ENCODE data around the gene INTS2.

GRCh38 chr17:61966191-61966590 lies 38.4 kb upstream of the INTS2 start:
- TF ChIP-seq, protein P1, sequence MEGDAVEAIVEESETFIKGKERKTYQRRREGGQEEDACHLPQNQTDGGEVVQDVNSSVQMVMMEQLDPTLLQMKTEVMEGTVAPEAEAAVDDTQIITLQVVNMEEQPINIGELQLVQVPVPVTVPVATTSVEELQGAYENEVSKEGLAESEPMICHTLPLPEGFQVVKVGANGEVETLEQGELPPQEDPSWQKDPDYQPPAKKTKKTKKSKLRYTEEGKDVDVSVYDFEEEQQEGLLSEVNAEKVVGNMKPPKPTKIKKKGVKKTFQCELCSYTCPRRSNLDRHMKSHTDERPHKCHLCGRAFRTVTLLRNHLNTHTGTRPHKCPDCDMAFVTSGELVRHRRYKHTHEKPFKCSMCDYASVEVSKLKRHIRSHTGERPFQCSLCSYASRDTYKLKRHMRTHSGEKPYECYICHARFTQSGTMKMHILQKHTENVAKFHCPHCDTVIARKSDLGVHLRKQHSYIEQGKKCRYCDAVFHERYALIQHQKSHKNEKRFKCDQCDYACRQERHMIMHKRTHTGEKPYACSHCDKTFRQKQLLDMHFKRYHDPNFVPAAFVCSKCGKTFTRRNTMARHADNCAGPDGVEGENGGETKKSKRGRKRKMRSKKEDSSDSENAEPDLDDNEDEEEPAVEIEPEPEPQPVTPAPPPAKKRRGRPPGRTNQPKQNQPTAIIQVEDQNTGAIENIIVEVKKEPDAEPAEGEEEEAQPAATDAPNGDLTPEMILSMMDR (IDR thresholded peaks at IDR 0.05), result no peak
- TF ChIP-seq POLR2A (IDR thresholded peaks at IDR 0.05), result no peak
- TF ChIP-seq EP300 (IDR thresholded peaks at IDR 0.05), result no peak

Data from stomach (tissue), 4 donors.